CD14-positive monocyte (primary cell): ENCODE results near the gene APOBEC2. TPM values are rescaled to one million over a fixed set of nuclear protein-coding genes. Genes with fewer than 3 reads are reported as not detected.

ENCODE experiments used
- DNase-seq, 3 donors: peaks; one replicate each; pipeline ENCODE4 v3.0.0-alpha.2; 2011 to 2022
- H2AFZ ChIP-seq: 2 replicates; pipeline ENCODE4 v1.6.0; 2012; ENCODE audit warnings: mild to moderate bottlenecking, low read depth, low read length, inconsistent platforms; ENCODE audit not compliant: insufficient read depth, poor library complexity, severe bottlenecking
- H3K27ac ChIP-seq, 2 donors: 1 replicate in 1 of 2; 2 replicates in 1 of 2; pipeline ENCODE4 v1.5.1; 2012 to 2013; ENCODE audit warnings: low read length in 2 of 2, control low read depth in 1 of 2, inconsistent platforms in 1 of 2, low read depth in 1 of 2, mild to moderate bottlenecking in 1 of 2
- H3K27me3 ChIP-seq, 2 donors: one replicate each; pipeline versions ENCODE4 v1.6.0 to v1.6.1; 2011 to 2013; ENCODE audit warnings: low read length in 2 of 2; ENCODE audit not compliant: control insufficient read depth in 2 of 2, insufficient read depth in 2 of 2
- H3K36me3 ChIP-seq, 2 donors: replicated peaks in 1 of 2; 1 replicate in 1 of 2; 2 replicates in 1 of 2; pipeline versions ENCODE4 v1.5.1 to v1.6.1; 2012 to 2013; ENCODE audit warnings: low read length in 2 of 2, control low read depth in 1 of 2, inconsistent platforms in 1 of 2, mild to moderate bottlenecking in 1 of 2; ENCODE audit not compliant: insufficient read depth in 2 of 2, control insufficient read depth in 1 of 2
- H3K4me1 ChIP-seq, 2 donors: 1 replicate in 1 of 2; 2 replicates in 1 of 2; pipeline versions ENCODE4 v1.5.1 to v1.6.1; 2012 to 2013; ENCODE audit warnings: low read length in 2 of 2, control low read depth in 1 of 2, inconsistent platforms in 1 of 2, mild to moderate bottlenecking in 1 of 2, moderate library complexity in 1 of 2; ENCODE audit not compliant: insufficient read depth in 2 of 2, control insufficient read depth in 1 of 2
- H3K4me2 ChIP-seq: replicated peaks from 2 replicates; pipeline ENCODE3; 2012; ENCODE audit warnings: low read length, moderate library complexity, mild to moderate bottlenecking; ENCODE audit not compliant: poor library complexity, severe bottlenecking; ENCODE audit errors: extremely low read depth
- H3K4me3 ChIP-seq, 3 experiments: fragments of 200-600 bp in 1 of 3; sonication (generic) in 1 of 3; replicated peaks in 1 of 3; 1 replicate in 2 of 3; 2 replicates in 1 of 3; pipeline ENCODE4 v1.5.1; 2011 to 2013; ENCODE audit warnings: low read length in 3 of 3, mild to moderate bottlenecking in 3 of 3, control low read depth in 2 of 3, low read depth in 2 of 3, inconsistent platforms in 1 of 3, moderate library complexity in 1 of 3
- H3K79me2 ChIP-seq: 2 replicates; pipeline ENCODE4 v1.6.0; 2012; ENCODE audit warnings: mild to moderate bottlenecking, control low read depth, inconsistent platforms, low read length, moderate library complexity; ENCODE audit not compliant: insufficient read depth
- H3K9ac ChIP-seq: 2 replicates; pipeline ENCODE4 v1.6.0; 2017; ENCODE audit warnings: low read length, mild to moderate bottlenecking; ENCODE audit not compliant: insufficient read depth, poor library complexity, severe bottlenecking
- H3K9me3 ChIP-seq, 2 donors: replicated peaks in 1 of 2; 1 replicate in 1 of 2; 2 replicates in 1 of 2; pipeline versions ENCODE4 v1.5.1 to v1.6.1; 2012 to 2013; ENCODE audit warnings: low read length in 2 of 2, control low read depth in 1 of 2; ENCODE audit not compliant: control insufficient read depth in 1 of 2, insufficient read depth in 1 of 2
- H4K20me1 ChIP-seq: 2 replicates; pipeline ENCODE4 v1.6.0; 2012; ENCODE audit warnings: mild to moderate bottlenecking, low read length, control low read depth, moderate library complexity; ENCODE audit not compliant: insufficient read depth
- H3K27ac Mint-ChIP-seq, 7 donors: one replicate each; pipeline ENCODE4 v1.8.0; 2020; ENCODE audit warnings: mild to moderate bottlenecking in 7 of 7, mixed read lengths in 7 of 7, moderate library complexity in 6 of 7, inconsistent platforms in 2 of 7
- H3K27me3 Mint-ChIP-seq, 3 donors: one replicate each; pipeline ENCODE4 v1.8.0; 2021 to 2022; ENCODE audit warnings: low read depth in 3 of 3, mild to moderate bottlenecking in 3 of 3, mixed read lengths in 3 of 3, moderate library complexity in 3 of 3, inconsistent platforms in 1 of 3
- H3K36me3 Mint-ChIP-seq, 2 donors: one replicate each; pipeline ENCODE4 v1.8.0; 2020; ENCODE audit warnings: mixed read lengths in 2 of 2, inconsistent platforms in 1 of 2, mild to moderate bottlenecking in 1 of 2
- H3K4me1 Mint-ChIP-seq: one replicate; pipeline ENCODE4 v1.8.0; 2020; ENCODE audit warnings: mild to moderate bottlenecking, mixed read lengths
- H3K4me3 Mint-ChIP-seq, 2 donors: one replicate each; pipeline ENCODE4 v1.8.0; 2020; ENCODE audit warnings: mild to moderate bottlenecking in 2 of 2, mixed read lengths in 2 of 2, moderate library complexity in 1 of 2
- H3K9me3 Mint-ChIP-seq, 7 donors: one replicate each; pipeline ENCODE4 v1.8.0; 2020 to 2022; ENCODE audit warnings: mixed read lengths in 7 of 7, mild to moderate bottlenecking in 6 of 7, moderate library complexity in 6 of 7, inconsistent platforms in 2 of 7
- WGBS: methylation state at CpG from one replicate; pipeline ENCODE4 v1.1.5; 2013; ENCODE audit warnings: missing lambda C conversion rate; ENCODE audit not compliant: insufficient coverage; 5-methylcytosine and 5-hydroxymethylcytosine counted together
- intact Hi-C, 2 donors: fragments of 100-400 bp; cut with micrococcal nuclease; formaldehyde crosslinking; loops; one replicate each; pipeline versions ENCODE4 v1.15.0 to v1.15.1; 2023
- polyA plus RNA-seq, 3 donors: library from polyadenylated mRNA; depleted of rRNA in 1 of 3; unstranded in 2 of 3; stranded (reverse) in 1 of 3; fragments of 300-500 nt in 2 of 3; fragments of >200 nt in 1 of 3; fragmentation: Illumina TruSeq in 2 of 3; gene quantifications; 1 replicate in 2 of 3; 2 replicates in 1 of 3; pipeline ENCODE4 v1.2.3, GENCODE V29; 2012 to 2021
- TF ChIP-seq, protein P1 (sequence below): fragments of 200-600 bp; IDR thresholded peaks from one replicate; pipeline ENCODE4 v1.8.0; 2022; ENCODE audit warnings: antibody characterized with exemption, mild to moderate bottlenecking

APOBEC2 gene
- polyA plus RNA-seq, 3 donors, result 0.14 to 0.42 TPM; not detected in 1

DNA sequence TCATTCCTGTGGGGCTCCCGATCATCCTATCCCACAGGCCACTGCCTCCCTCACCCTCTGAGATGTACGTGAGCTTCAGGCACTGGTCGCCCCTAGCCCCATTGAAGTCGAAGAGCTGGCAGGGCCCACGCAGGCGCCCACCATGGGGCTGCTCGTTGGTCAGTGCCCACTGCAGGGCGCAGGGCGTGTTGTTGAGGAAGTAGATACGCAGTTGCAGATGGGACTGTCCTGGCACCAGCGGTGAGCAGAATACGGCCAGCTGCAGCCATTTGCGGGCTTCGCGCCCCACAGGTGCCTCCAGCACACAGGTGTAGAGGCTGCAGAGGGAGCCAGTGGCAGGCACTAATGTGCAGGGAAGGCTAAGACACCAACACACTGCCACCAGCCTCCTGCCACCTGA lies 20.2 kb upstream of the APOBEC2 start:
- H3K9ac ChIP-seq, result no peak overlapping the region
- H3K36me3 Mint-ChIP-seq, result no peaks in the 10 kb centered on the region
- H3K79me2 ChIP-seq, result no peaks in the 10 kb centered on the region
- TF ChIP-seq, protein P1, sequence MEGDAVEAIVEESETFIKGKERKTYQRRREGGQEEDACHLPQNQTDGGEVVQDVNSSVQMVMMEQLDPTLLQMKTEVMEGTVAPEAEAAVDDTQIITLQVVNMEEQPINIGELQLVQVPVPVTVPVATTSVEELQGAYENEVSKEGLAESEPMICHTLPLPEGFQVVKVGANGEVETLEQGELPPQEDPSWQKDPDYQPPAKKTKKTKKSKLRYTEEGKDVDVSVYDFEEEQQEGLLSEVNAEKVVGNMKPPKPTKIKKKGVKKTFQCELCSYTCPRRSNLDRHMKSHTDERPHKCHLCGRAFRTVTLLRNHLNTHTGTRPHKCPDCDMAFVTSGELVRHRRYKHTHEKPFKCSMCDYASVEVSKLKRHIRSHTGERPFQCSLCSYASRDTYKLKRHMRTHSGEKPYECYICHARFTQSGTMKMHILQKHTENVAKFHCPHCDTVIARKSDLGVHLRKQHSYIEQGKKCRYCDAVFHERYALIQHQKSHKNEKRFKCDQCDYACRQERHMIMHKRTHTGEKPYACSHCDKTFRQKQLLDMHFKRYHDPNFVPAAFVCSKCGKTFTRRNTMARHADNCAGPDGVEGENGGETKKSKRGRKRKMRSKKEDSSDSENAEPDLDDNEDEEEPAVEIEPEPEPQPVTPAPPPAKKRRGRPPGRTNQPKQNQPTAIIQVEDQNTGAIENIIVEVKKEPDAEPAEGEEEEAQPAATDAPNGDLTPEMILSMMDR, result no peak
- intact Hi-C loops, result no loop called here
- 95% methylated on average over 9 of the region's 15 CpGs for WGBS
- H3K36me3 ChIP-seq, result no peaks in the 10 kb centered on the region
- H3K9me3 ChIP-seq, result no peaks in the 10 kb centered on the region
- peaks cover 3 to 5% (median 3%) of the 10 kb centered on the region in 3 donors for H3K27me3 Mint-ChIP-seq
- no peaks in the 10 kb centered on the region for H3K27me3 ChIP-seq
- no peak overlapping the region for H3K4me3 Mint-ChIP-seq
- peaks cover 12% of the 10 kb centered on the region for H3K4me1 Mint-ChIP-seq
- peaks cover 0 to 2% (median 0%) of the 10 kb centered on the region in 7 donors for H3K9me3 Mint-ChIP-seq
- H3K27ac ChIP-seq, result no peak overlapping the region
- H4K20me1 ChIP-seq, result no peaks in the 10 kb centered on the region
- H2AFZ ChIP-seq, result no peak overlapping the region
- no peak overlapping the region for H3K27ac Mint-ChIP-seq
- no peak overlapping the region for H3K4me3 ChIP-seq
- no peak overlapping the region for H3K4me2 ChIP-seq
- peaks cover 9 to 12% of the 10 kb centered on the region in 2 donors for H3K4me1 ChIP-seq
- DNase-seq, result no peak

DNA sequence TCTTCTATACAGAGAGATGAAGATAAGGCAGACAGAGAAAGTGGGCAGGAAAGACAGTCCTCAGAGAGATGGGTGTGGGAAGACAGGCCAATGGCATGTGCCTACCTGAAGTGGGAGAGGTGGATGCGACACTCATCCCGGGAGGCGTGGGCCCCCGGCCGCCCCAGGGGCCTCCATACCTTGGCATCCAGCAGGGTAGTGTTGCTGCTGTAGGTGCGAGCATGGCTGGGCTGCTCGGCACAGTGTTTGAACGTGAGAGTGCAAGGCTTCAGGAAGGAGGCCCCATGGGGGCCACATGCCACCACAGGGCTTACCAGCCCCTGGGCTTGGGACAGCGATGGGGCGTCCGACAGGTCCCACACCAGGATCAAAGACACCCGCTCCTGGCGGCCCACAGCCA lies 19.2 kb upstream of the APOBEC2 start:
- no peak overlapping the region for H3K4me2 ChIP-seq
- no peak overlapping the region for H3K9ac ChIP-seq
- no peak for DNase-seq
- no peaks in the 10 kb centered on the region for H3K27me3 ChIP-seq
- no peak overlapping the region for H2AFZ ChIP-seq
- Mint-ChIP-seq H3K9me3 (peaks cover 0 to 2% (median 0%) of the 10 kb centered on the region in 7 donors), H3K27ac (no peak overlapping the region), H3K4me3 (no peak overlapping the region), H3K36me3 (no peaks in the 10 kb centered on the region), H3K27me3 (peaks cover 3 to 6% (median 3%) of the 10 kb centered on the region in 3 donors), H3K4me1 (peaks cover 6% of the 10 kb centered on the region)
- no peaks in the 10 kb centered on the region for H3K36me3 ChIP-seq
- no peak overlapping the region for H3K27ac ChIP-seq
- TF ChIP-seq, protein P1, result no peak
- peaks cover 1 to 2% of the 10 kb centered on the region in 2 donors for H3K4me1 ChIP-seq
- no peak overlapping the region for H3K4me3 ChIP-seq
- no peaks in the 10 kb centered on the region for H3K9me3 ChIP-seq
- no peaks in the 10 kb centered on the region for H4K20me1 ChIP-seq
- intact Hi-C loops, result no loop called here
- no peaks in the 10 kb centered on the region for H3K79me2 ChIP-seq
- 95% methylated on average over 13 of the region's 13 CpGs for WGBS
